Neural progenitor cell (in vitro differentiated cells): ENCODE measurements around the gene KRTCAP2. TPM values are rescaled to one million over a fixed set of nuclear protein-coding genes. Genes with fewer than 3 reads are reported as not detected.
A peak's percentile ranks its signal among the peaks of the same experiment; 100 is the strongest.

Source experiments
- DNase-seq: peaks from one replicate; pipeline ENCODE4 v3.0.0-alpha.2; 2016; ENCODE audit warnings: low spot score
- H2AFZ ChIP-seq: fragments of 200-600 bp; sonication (generic); replicated peaks from 2 replicates; pipeline ENCODE4 v1.6.1; 2016; ENCODE audit warnings: antibody characterized with exemption
- H3F3A ChIP-seq: fragments of 200-600 bp; sonication (generic); 2 replicates; pipeline ENCODE4 v1.6.1; 2016; ENCODE audit warnings: antibody characterized with exemption, low read depth
- H3K27ac ChIP-seq: fragments of 200-600 bp; sonication (generic); 2 replicates; pipeline ENCODE4 v1.5.1; 2016; ENCODE audit warnings: mild to moderate bottlenecking
- H3K27me3 ChIP-seq: fragments of 200-600 bp; sonication (generic); 2 replicates; pipeline ENCODE4 v1.6.1; 2016; ENCODE audit warnings: mild to moderate bottlenecking, moderate library complexity
- H3K36me3 ChIP-seq: fragments of 200-600 bp; sonication (generic); 2 replicates; pipeline ENCODE4 v1.5.1; 2016
- H3K4me1 ChIP-seq: fragments of 200-600 bp; sonication (generic); 2 replicates; pipeline ENCODE4 v1.6.1; 2016; ENCODE audit warnings: mixed run types
- H3K4me2 ChIP-seq: fragments of 200-600 bp; sonication (generic); 2 replicates; pipeline ENCODE4 v1.6.1; 2016
- H3K4me3 ChIP-seq: fragments of 200-600 bp; sonication (generic); 2 replicates; pipeline ENCODE4 v1.5.1; 2016
- H3K79me2 ChIP-seq: fragments of 200-600 bp; sonication (generic); 2 replicates; pipeline ENCODE4 v1.6.1; 2016; ENCODE audit warnings: low read depth
- H3K9ac ChIP-seq: fragments of 200-600 bp; sonication (generic); 2 replicates; pipeline ENCODE4 v1.6.1; 2016
- H3K9me3 ChIP-seq: fragments of 200-600 bp; sonication (generic); 2 replicates; pipeline ENCODE4 v1.5.1; 2016; ENCODE audit warnings: low read depth
- H4K20me1 ChIP-seq: fragments of 200-600 bp; sonication (generic); 2 replicates; pipeline ENCODE4 v1.6.1; 2016; ENCODE audit warnings: low read depth
- H3K27ac Mint-ChIP-seq: 3 replicates; pipeline ENCODE4 v1.8.0; 2021; ENCODE audit warnings: mixed read lengths
- H3K27me3 Mint-ChIP-seq: 2 replicates; pipeline ENCODE4 v1.8.0; 2022; ENCODE audit warnings: low read depth, mild to moderate bottlenecking, inconsistent platforms, moderate library complexity, mixed read lengths; ENCODE audit not compliant: insufficient read depth
- H3K36me3 Mint-ChIP-seq: 3 replicates; pipeline ENCODE4 v1.8.0; 2021; ENCODE audit warnings: mixed read lengths
- H3K4me1 Mint-ChIP-seq: 3 replicates; pipeline ENCODE4 v1.8.0; 2021; ENCODE audit warnings: mixed read lengths
- H3K4me3 Mint-ChIP-seq: 3 replicates; pipeline ENCODE4 v1.8.0; 2021; ENCODE audit warnings: mild to moderate bottlenecking, moderate library complexity, mixed read lengths
- H3K9me3 Mint-ChIP-seq: 3 replicates; pipeline ENCODE4 v1.8.0; 2020; ENCODE audit warnings: mixed read lengths
- CTCF ChIP-seq: fragments of 200-600 bp; sonication (generic); IDR thresholded peaks from 2 replicates; pipeline ENCODE4 v1.5.1; 2017; ENCODE audit warnings: antibody characterized with exemption, mild to moderate bottlenecking
- EZH2 ChIP-seq: fragments of 200-600 bp; sonication (generic); IDR thresholded peaks from 2 replicates; pipeline ENCODE4 v1.6.1; 2017; ENCODE audit warnings: antibody characterized with exemption, mild to moderate bottlenecking, moderate library complexity
- EZH2phosphoT487 ChIP-seq: fragments of 200-600 bp; sonication (generic); IDR thresholded peaks from 2 replicates; pipeline ENCODE4 v1.6.1; 2017; ENCODE audit warnings: antibody characterized with exemption
- total RNA-seq: library from RNA; depleted of rRNA; stranded (reverse); fragments of >200 nt; gene quantifications from 2 replicates; pipeline ENCODE4 v1.2.3, GENCODE V29; 2015; ENCODE audit warnings: low replicate concordance

The KRTCAP2 gene
- total RNA-seq, 1 donor from 2014 or later, result 37.8 TPM

- Mint-ChIP-seq H3K36me3 (peaks cover 65% of the 10 kb centered on the region), H3K4me3 (peak overlapping the region; percentile 18), H3K27ac (peak overlapping the region; percentile 84), H3K9me3 (peaks cover 2% of the 10 kb centered on the region), H3K4me1 (peaks cover 54% of the 10 kb centered on the region), H3K27me3 (peaks cover 27% of the 10 kb centered on the region)
- no peak for DNase-seq
- no peak overlapping the region for H3K9ac ChIP-seq
- H3K79me2 ChIP-seq, result peaks cover 52% of the 10 kb centered on the region
- H3K27me3 ChIP-seq, result no peaks in the 10 kb centered on the region
- H3K36me3 ChIP-seq, result no peaks in the 10 kb centered on the region
- no peak overlapping the region for H3K4me2 ChIP-seq
- H2AFZ ChIP-seq, result no peak overlapping the region
- peak overlapping the region; percentile 78 for H3K27ac ChIP-seq
- peaks cover 18% of the 10 kb centered on the region for H3K4me1 ChIP-seq
- peaks cover 68% of the 10 kb centered on the region for H4K20me1 ChIP-seq
- TF ChIP-seq EZH2 (no peak), EZH2phosphoT487 (no peak), CTCF (no peak)
- peaks cover 89% of the 10 kb centered on the region for H3F3A ChIP-seq
- H3K4me3 ChIP-seq, result no peak overlapping the region
- no peaks in the 10 kb centered on the region for H3K9me3 ChIP-seq
Observed at GRCh38 chr1:155199792-155200191, 26.7 kb upstream of the KRTCAP2 start.

- Histone ChIP-seq H2AFZ (no peak overlapping the region), H3K9me3 (no peaks in the 10 kb centered on the region), H3K4me1 (peaks cover 18% of the 10 kb centered on the region), H3K4me3 (no peak overlapping the region), H3K27ac (no peak overlapping the region), H3K79me2 (peaks cover 52% of the 10 kb centered on the region), H3K27me3 (no peaks in the 10 kb centered on the region), H3F3A (peaks cover 87% of the 10 kb centered on the region), H4K20me1 (peaks cover 59% of the 10 kb centered on the region), H3K4me2 (no peak overlapping the region), H3K36me3 (no peaks in the 10 kb centered on the region), H3K9ac (no peak overlapping the region)
- peaks cover 61% of the 10 kb centered on the region for H3K36me3 Mint-ChIP-seq
- H3K27ac Mint-ChIP-seq, result no peak overlapping the region
- H3K4me3 Mint-ChIP-seq, result peak overlapping the region; percentile 99
- H3K9me3 Mint-ChIP-seq, result peaks cover 2% of the 10 kb centered on the region
- TF ChIP-seq EZH2 (no peak), CTCF (no peak), EZH2phosphoT487 (no peak)
- H3K27me3 Mint-ChIP-seq, result peaks cover 32% of the 10 kb centered on the region
- H3K4me1 Mint-ChIP-seq, result peaks cover 59% of the 10 kb centered on the region
- DNase-seq, result no peak
Observed at GRCh38 chr1:155198547-155198906, 25.4 kb upstream of the KRTCAP2 start.

- no peak overlapping the region for H3K9ac ChIP-seq
- no peak for DNase-seq
- no peak overlapping the region for H3K4me3 ChIP-seq
- TF ChIP-seq EZH2, result no peak
- TF ChIP-seq EZH2phosphoT487, result no peak
- TF ChIP-seq CTCF, result no peak
- peak overlapping the region; percentile 100 for H3K4me2 ChIP-seq
- Mint-ChIP-seq H3K27ac (peak overlapping the region; percentile 87), H3K36me3 (peaks cover 58% of the 10 kb centered on the region), H3K4me3 (peak overlapping the region; percentile 99), H3K27me3 (peaks cover 32% of the 10 kb centered on the region), H3K9me3 (peaks cover 2% of the 10 kb centered on the region), H3K4me1 (peaks cover 63% of the 10 kb centered on the region)
- no peak overlapping the region for H2AFZ ChIP-seq
- H4K20me1 ChIP-seq, result peaks cover 59% of the 10 kb centered on the region
- peak overlapping the region; percentile 1 for H3K27ac ChIP-seq
- H3K79me2 ChIP-seq, result peaks cover 52% of the 10 kb centered on the region
- H3F3A ChIP-seq, result peaks cover 86% of the 10 kb centered on the region
- H3K36me3 ChIP-seq, result no peaks in the 10 kb centered on the region
- peaks cover 21% of the 10 kb centered on the region for H3K4me1 ChIP-seq
- H3K9me3 ChIP-seq, result no peaks in the 10 kb centered on the region
- H3K27me3 ChIP-seq, result no peaks in the 10 kb centered on the region
Observed at GRCh38 chr1:155197901-155198546, 24.9 kb upstream of the KRTCAP2 start.
